H9 (cell line): Measurements from ENCODE around the gene RAB11B. TPM values are rescaled to one million over a fixed set of nuclear protein-coding genes. Genes with fewer than 3 reads are reported as not detected.

Experiments used
- DNase-seq: peaks from one replicate; pipeline ENCODE4 v3.0.0-alpha.2; 2017
- H2AFZ ChIP-seq: one replicate; pipeline ENCODE4 v1.6.1; 2013; ENCODE audit warnings: mild to moderate bottlenecking, low read length, control low read depth, moderate library complexity
- H2AK5ac ChIP-seq: 2 replicates; pipeline ENCODE4 v1.6.1; 2013; ENCODE audit warnings: low read length, control low read depth, mixed read lengths; ENCODE audit not compliant: insufficient read length
- H2BK120ac ChIP-seq: one replicate; pipeline ENCODE4 v1.6.1; 2013; ENCODE audit warnings: low read depth, mild to moderate bottlenecking, low read length, control low read depth, inconsistent platforms; ENCODE audit not compliant: poor library complexity, severe bottlenecking
- H2BK12ac ChIP-seq: 2 replicates; pipeline ENCODE4 v1.6.1; 2013; ENCODE audit warnings: low read length, control low read depth, mixed read lengths, low read depth; ENCODE audit not compliant: insufficient read length
- H2BK15ac ChIP-seq: 2 replicates; pipeline ENCODE4 v1.6.1; 2013; ENCODE audit warnings: low read depth, low read length, control low read depth
- H2BK20ac ChIP-seq: one replicate; pipeline ENCODE4 v1.6.1; 2013; ENCODE audit warnings: low read depth, mild to moderate bottlenecking, low read length, control low read depth, inconsistent platforms; ENCODE audit not compliant: poor library complexity, severe bottlenecking
- H2BK5ac ChIP-seq: 2 replicates; pipeline ENCODE4 v1.6.1; 2013; ENCODE audit warnings: low read length, control low read depth, mixed read lengths; ENCODE audit not compliant: insufficient read length
- H3K14ac ChIP-seq: 2 replicates; pipeline ENCODE4 v1.6.1; 2013; ENCODE audit warnings: low read length, control low read depth; ENCODE audit not compliant: insufficient read depth
- H3K18ac ChIP-seq: 2 replicates; pipeline ENCODE4 v1.6.1; 2013; ENCODE audit warnings: low read depth, mild to moderate bottlenecking, mixed read lengths, low read length, control low read depth; ENCODE audit not compliant: insufficient read length
- H3K23ac ChIP-seq: 2 replicates; pipeline ENCODE4 v1.6.1; 2013; ENCODE audit warnings: low read length, control low read depth, mixed read lengths, low read depth; ENCODE audit not compliant: insufficient read length
- H3K23me2 ChIP-seq: 2 replicates; pipeline ENCODE4 v1.6.1; 2013; ENCODE audit warnings: low read depth, mild to moderate bottlenecking, mixed read lengths, low read length, control low read depth; ENCODE audit not compliant: insufficient read length, poor library complexity, severe bottlenecking
- H3K27ac ChIP-seq: 2 replicates; pipeline ENCODE4 v1.5.1; 2013; ENCODE audit warnings: low read length, control low read depth, mixed read lengths, low read depth; ENCODE audit not compliant: insufficient read length
- H3K27me3 ChIP-seq: 2 replicates; pipeline ENCODE4 v1.6.1; 2013; ENCODE audit warnings: low read length, control low read depth, inconsistent platforms; ENCODE audit not compliant: insufficient read depth
- H3K4ac ChIP-seq: 2 replicates; pipeline ENCODE4 v1.6.1; 2013; ENCODE audit warnings: low read depth, mild to moderate bottlenecking, control low read depth, inconsistent platforms, low read length, moderate library complexity
- H3K4me1 ChIP-seq: 2 replicates; pipeline ENCODE4 v1.6.1; 2013; ENCODE audit warnings: low read length, control low read depth, inconsistent platforms; ENCODE audit not compliant: insufficient read depth
- H3K4me2 ChIP-seq: 2 replicates; pipeline ENCODE4 v1.6.1; 2013; ENCODE audit warnings: low read length, control low read depth, mixed read lengths; ENCODE audit not compliant: insufficient read length, insufficient read depth
- H3K56ac ChIP-seq: 2 replicates; pipeline ENCODE4 v1.6.1; 2013; ENCODE audit warnings: low read depth, mild to moderate bottlenecking, mixed read lengths, low read length, control low read depth; ENCODE audit not compliant: insufficient read length
- H3K79me1 ChIP-seq: 2 replicates; pipeline ENCODE4 v1.6.1; 2013; ENCODE audit warnings: low read depth, mild to moderate bottlenecking, moderate library complexity, low read length, control low read depth, inconsistent platforms; ENCODE audit not compliant: insufficient read depth, poor library complexity, severe bottlenecking
- H3K79me2 ChIP-seq: 2 replicates; pipeline ENCODE4 v1.6.1; 2013; ENCODE audit warnings: low read length, control low read depth, inconsistent platforms; ENCODE audit not compliant: insufficient read depth
- H3K9ac ChIP-seq: 2 replicates; pipeline ENCODE4 v1.6.1; 2013; ENCODE audit warnings: low read length, control low read depth, mixed read lengths; ENCODE audit not compliant: insufficient read length; ENCODE audit errors: extremely low read depth
- H3K9me3 ChIP-seq: one replicate; pipeline ENCODE4 v1.6.1; 2013; ENCODE audit warnings: low read depth, low read length, inconsistent platforms; ENCODE audit not compliant: control insufficient read depth
- H3T11ph ChIP-seq: one replicate; pipeline ENCODE4 v1.6.1; 2013; ENCODE audit warnings: mild to moderate bottlenecking, low read length, control low read depth, inconsistent platforms
- H4K20me1 ChIP-seq: one replicate; pipeline ENCODE4 v1.6.1; 2013; ENCODE audit not compliant: control insufficient read depth, insufficient read length, insufficient read depth
- H4K5ac ChIP-seq: 2 replicates; pipeline ENCODE4 v1.6.1; 2013; ENCODE audit warnings: low read depth, mild to moderate bottlenecking, mixed read lengths, low read length, control low read depth; ENCODE audit not compliant: insufficient read length
- H4K8ac ChIP-seq: replicated peaks from 2 replicates; pipeline ENCODE4 v1.6.1; 2013; ENCODE audit warnings: low read length, control low read depth, mixed read lengths, low read depth; ENCODE audit not compliant: insufficient read length
- H4K91ac ChIP-seq: 2 replicates; pipeline ENCODE4 v1.6.1; 2013; ENCODE audit warnings: low read depth, mild to moderate bottlenecking, moderate library complexity, mixed read lengths, low read length, control low read depth; ENCODE audit not compliant: insufficient read length
- H3K27ac Mint-ChIP-seq, 3 experiments: 2 replicates in 2 of 3; 3 replicates in 1 of 3; pipeline ENCODE4 v1.8.0; 2020 to 2021; ENCODE audit warnings: mixed read lengths in 3 of 3, mild to moderate bottlenecking in 1 of 3, moderate library complexity in 1 of 3
- H3K27me3 Mint-ChIP-seq: 2 replicates; pipeline ENCODE4 v1.8.0; 2021; ENCODE audit warnings: low read depth, mild to moderate bottlenecking, moderate library complexity, mixed read lengths
- H3K36me3 Mint-ChIP-seq, 3 experiments: 2 replicates in 2 of 3; 3 replicates in 1 of 3; pipeline ENCODE4 v1.8.0; 2020 to 2021; ENCODE audit warnings: low read depth in 3 of 3, mixed read lengths in 3 of 3; ENCODE audit not compliant: insufficient read depth in 1 of 3
- H3K4me1 Mint-ChIP-seq, 2 experiments: 2 replicates each; pipeline ENCODE4 v1.8.0; 2020; ENCODE audit warnings: mixed read lengths in 2 of 2
- H3K4me3 Mint-ChIP-seq, 2 experiments: 2 replicates in 1 of 2; 3 replicates in 1 of 2; pipeline ENCODE4 v1.8.0; 2020 to 2021; ENCODE audit warnings: mild to moderate bottlenecking in 2 of 2, mixed read lengths in 2 of 2, moderate library complexity in 1 of 2
- H3K9me3 Mint-ChIP-seq, 2 experiments: 2 replicates in 1 of 2; 3 replicates in 1 of 2; pipeline ENCODE4 v1.8.0; 2020; ENCODE audit warnings: mild to moderate bottlenecking in 2 of 2, mixed read lengths in 2 of 2, moderate library complexity in 1 of 2
- CTCF ChIP-seq: fragments of 200-600 bp; sonication (generic); conservative IDR thresholded peaks from 3 replicates; pipeline ENCODE4 v1.8.0; 2021; ENCODE audit warnings: antibody characterized with exemption, mild to moderate bottlenecking
- WGBS: extraction: QIAGEN DNeasy Blood & Tissue Kit; methylation state at CpG from one replicate; pipeline ENCODE4 v1.1.7; 2013; ENCODE audit warnings: missing lambda C conversion rate, low lambda C conversion rate, mixed read lengths; ENCODE audit not compliant: insufficient read length; ENCODE audit errors: extremely low coverage; 5-methylcytosine and 5-hydroxymethylcytosine counted together
- total RNA-seq: library from RNA; stranded (reverse); gene quantifications from 2 replicates; pipeline ENCODE4 v1.2.1, GENCODE V29; 2021

The RAB11B gene
- total RNA-seq, 1 experiment from 2014 or later = 106 TPM

- no CpG with 5 or more reads among the region's 3 CpGs for WGBS
Measured at GRCh38 chr19:8413629-8413995, 23.5 kb downstream of the RAB11B start.

More at GRCh38 chr19:8413629-8413995, 23.5 kb downstream of the RAB11B start:
- Histone ChIP-seq H3K79me2 (no peaks in the 10 kb centered on the region), H2BK120ac (no peak overlapping the region), H3K56ac (no peak overlapping the region), H2BK15ac (no peak overlapping the region), H4K8ac (no peak overlapping the region), H2BK5ac (no peak overlapping the region), H3K79me1 (no peaks in the 10 kb centered on the region), H3K23me2 (peaks cover 5% of the 10 kb centered on the region), H3K4ac (no peak overlapping the region), H3K27ac (no peak overlapping the region), H3K4me2 (peak overlapping the region; percentile 74), H3K23ac (no peak overlapping the region), H3K14ac (no peak overlapping the region), H3K9me3 (no peaks in the 10 kb centered on the region), H3K4me1 (no peaks in the 10 kb centered on the region), H3T11ph (no peak overlapping the region), H3K27me3 (no peaks in the 10 kb centered on the region), H2AK5ac (no peak overlapping the region), H2AFZ (no peak overlapping the region), H4K20me1 (no peaks in the 10 kb centered on the region), H4K5ac (no peak overlapping the region), H3K9ac (no peak overlapping the region), H3K18ac (no peak overlapping the region), H4K91ac (no peak overlapping the region), H2BK20ac (no peak overlapping the region), H2BK12ac (no peak overlapping the region)
- H3K27me3 Mint-ChIP-seq = no peaks in the 10 kb centered on the region; the same call in 1 of the 2 replicates
- no peak for DNase-seq
- H3K9me3 Mint-ChIP-seq = peaks cover 0 to 3% of the 10 kb centered on the region in 2 experiments; a peak in 2 of 5 replicates
- peak overlapping the region; percentile 50 to 68 for H3K4me3 Mint-ChIP-seq
- peaks cover 6 to 8% of the 10 kb centered on the region in 2 experiments for H3K4me1 Mint-ChIP-seq
- H3K36me3 Mint-ChIP-seq = no peaks in the 10 kb centered on the region
- H3K27ac Mint-ChIP-seq = no peak overlapping the region
- TF ChIP-seq CTCF = no peak
